Breast epithelium (tissue), 3 donors: ENCODE measurements around the gene FARP1.
"Not testable (repeated sequence)": the region's sequence is repeated elsewhere in the genome, so short reads cannot be mapped to it uniquely, and the experiment has no call there.

Source experiments
- POLR2A ChIP-seq: fragments of 450-650 bp; IDR thresholded peaks from one replicate; pipeline ENCODE4 v1.6.1; 2016; ENCODE audit warnings: antibody characterized with exemption, mild to moderate bottlenecking, moderate library complexity
- POLR2AphosphoS5 ChIP-seq, 3 donors: sonication (generic); formaldehyde crosslinking; IDR thresholded peaks; one replicate each; pipeline ENCODE4 v1.6.1; 2017; ENCODE audit warnings: antibody characterized with exemption in 3 of 3
- TF ChIP-seq, protein P1 (sequence below), 3 donors: fragments of 450-650 bp; IDR thresholded peaks; one replicate each; pipeline ENCODE4 v1.5.1; 2016 to 2017; ENCODE audit warnings: antibody characterized with exemption in 3 of 3, mild to moderate bottlenecking in 3 of 3, moderate library complexity in 3 of 3

- TF ChIP-seq, protein P1, sequence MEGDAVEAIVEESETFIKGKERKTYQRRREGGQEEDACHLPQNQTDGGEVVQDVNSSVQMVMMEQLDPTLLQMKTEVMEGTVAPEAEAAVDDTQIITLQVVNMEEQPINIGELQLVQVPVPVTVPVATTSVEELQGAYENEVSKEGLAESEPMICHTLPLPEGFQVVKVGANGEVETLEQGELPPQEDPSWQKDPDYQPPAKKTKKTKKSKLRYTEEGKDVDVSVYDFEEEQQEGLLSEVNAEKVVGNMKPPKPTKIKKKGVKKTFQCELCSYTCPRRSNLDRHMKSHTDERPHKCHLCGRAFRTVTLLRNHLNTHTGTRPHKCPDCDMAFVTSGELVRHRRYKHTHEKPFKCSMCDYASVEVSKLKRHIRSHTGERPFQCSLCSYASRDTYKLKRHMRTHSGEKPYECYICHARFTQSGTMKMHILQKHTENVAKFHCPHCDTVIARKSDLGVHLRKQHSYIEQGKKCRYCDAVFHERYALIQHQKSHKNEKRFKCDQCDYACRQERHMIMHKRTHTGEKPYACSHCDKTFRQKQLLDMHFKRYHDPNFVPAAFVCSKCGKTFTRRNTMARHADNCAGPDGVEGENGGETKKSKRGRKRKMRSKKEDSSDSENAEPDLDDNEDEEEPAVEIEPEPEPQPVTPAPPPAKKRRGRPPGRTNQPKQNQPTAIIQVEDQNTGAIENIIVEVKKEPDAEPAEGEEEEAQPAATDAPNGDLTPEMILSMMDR (IDR thresholded peaks at IDR 0.05) = not testable (repeated sequence)
- not testable (repeated sequence) for TF ChIP-seq POLR2A; POLR2AphosphoS5 (IDR thresholded peaks at IDR 0.05)
Observed at GRCh38 chr13:98230762-98231161, 87.9 kb downstream of the FARP1 start.
